Pancreas (tissue), 10 donors: ENCODE results near the gene NSD2. TPM values are rescaled to one million over a fixed set of nuclear protein-coding genes. Genes with fewer than 3 reads are reported as not detected.

Experiments
- ATAC-seq, 4 donors: fragments of 200-7000 bp; cut with Tn5 transposase; one replicate each; pipeline versions ENCODE4 v1.8.0 to v1.9.1; 2020; ENCODE audit warnings: mild to moderate bottlenecking in 4 of 4, moderate library complexity in 4 of 4
- DNase-seq, 6 donors: peaks; one replicate each; pipeline ENCODE4 v3.0.0-alpha.2; 2020
- FAIRE-seq: peaks from 2 replicates; lab custom pipeline; 2012; peaks lifted over from hg19 to GRCh38; lab: Jason Lieb, UNC
- H3K27ac ChIP-seq, 4 donors: fragments of 200-600 bp; sonication (generic); 1 replicate in 3 of 4; 2 replicates in 1 of 4; pipeline versions ENCODE4 v1.5.0 to v1.8.0; 2020
- H3K27me3 ChIP-seq, 4 donors: fragments of 200-600 bp; one replicate each; pipeline ENCODE4 v1.8.0; 2021
- H3K36me3 ChIP-seq, 3 donors: fragments of 200-600 bp; sonication (generic) in 1 of 3; one replicate each; pipeline versions ENCODE4 v1.5.0 to v1.8.0; 2020 to 2021
- H3K4me1 ChIP-seq, 3 donors: fragments of 200-600 bp; one replicate each; pipeline ENCODE4 v1.8.0; 2021
- H3K4me3 ChIP-seq, 4 donors: fragments of 200-600 bp; sonication (generic) in 2 of 4; one replicate each; pipeline versions ENCODE4 v1.5.0 to v1.8.0; 2020 to 2021
- H3K9me3 ChIP-seq, 4 donors: fragments of 200-600 bp; one replicate each; pipeline ENCODE4 v1.8.0; 2021
- WGBS, 2 donors: extraction: QIAGEN DNeasy Blood & Tissue Kit; methylation state at CpG; one replicate each; pipeline ENCODE4 v1.1.7; 2013; 5-methylcytosine and 5-hydroxymethylcytosine counted together
- intact Hi-C, 3 donors: fragments of 100-400 bp; cut with DNase I; formaldehyde crosslinking; loops; one replicate each; pipeline versions ENCODE4 v1.11.1 to v1.14.2; 2022
- polyA plus RNA-seq, 2 donors: library from polyadenylated mRNA; stranded (reverse); fragments of 200-250 nt; gene quantifications; one replicate each; pipeline ENCODE4 v1.2.3, GENCODE V29; 2013
- total RNA-seq, 6 donors: library from RNA; stranded (reverse); fragmentation: NEBNext Ultra II Directional in 4 of 6; extraction: Animal tissue kit (Norgen Biotek cat#: 25700) in 4 of 6; gene quantifications; one replicate each; pipeline versions ENCODE4 v1.2.1 to v1.2.4, GENCODE V29; 2021 to 2023
- TF ChIP-seq, protein P1 (sequence below), 4 donors: fragments of 200-600 bp; sonication (generic) in 3 of 4; IDR thresholded peaks; one replicate each; pipeline versions ENCODE4 v1.5.0 to v1.8.0; 2021; ENCODE audit warnings: antibody characterized with exemption in 4 of 4
- donor health status: healthy with polysubstance abuse.
- donor health status: DM: no; HTN: no; CAD: no; lungs with moderate emphysema.
- donor health status: DM: no; HTN: no; CAD: no.
- donor health status: control.
- donor health status: control.
- donor health status: Bipolar disorder and iron deficiency.
- donor health status: DM: yes; HTN: yes; CAD: no.
- donor health status: DM: no; HTN: no; CAD: no.
- donor health status: DM: no; HTN: no; CAD: no.
- donor health status: DM: yes; HTN: yes; CAD: no.

The NSD2 gene
- total and polyA plus RNA-seq, 8 donors = 11.7 to 36.6 (median 22.4) TPM

DNA sequence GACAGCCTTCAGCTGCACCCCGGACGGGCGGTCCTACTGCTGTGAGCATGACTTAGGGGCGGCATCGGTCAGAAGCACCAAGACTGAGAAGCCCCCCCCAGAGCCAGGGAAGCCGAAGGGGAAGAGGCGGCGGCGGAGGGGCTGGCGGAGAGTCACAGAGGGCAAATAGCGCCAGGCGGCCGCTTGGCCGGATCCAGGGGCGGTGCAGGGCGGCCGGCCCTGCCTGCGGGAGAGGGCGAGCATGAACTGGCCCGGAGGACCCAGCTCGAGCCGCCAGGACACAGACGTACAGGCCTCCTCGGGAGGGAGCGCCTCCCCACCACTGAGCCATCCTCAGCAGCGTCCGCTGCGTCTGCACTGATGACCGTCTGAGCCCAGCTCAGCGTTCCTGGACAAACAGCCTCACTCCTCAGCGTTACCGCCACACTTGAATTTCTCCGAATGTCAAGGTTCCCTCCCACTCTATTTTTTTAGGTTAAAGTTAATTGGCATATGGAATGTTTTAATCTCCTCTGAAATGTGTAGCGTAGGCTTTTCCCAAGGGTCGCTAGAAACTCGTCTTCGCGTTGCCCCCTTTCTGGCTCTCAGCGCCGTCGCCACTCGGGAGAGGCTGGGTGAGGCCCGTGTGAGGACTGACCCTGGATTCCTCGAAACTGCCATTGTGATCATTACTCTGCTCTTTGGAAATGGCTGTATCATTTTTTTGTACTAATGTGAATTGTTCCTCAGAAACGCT, 107.7 kb downstream of the NSD2 start:
- DNase-seq (no peak), FAIRE-seq (no peak), ATAC-seq (no peak)
- H3K27ac ChIP-seq = no peak overlapping the region
- H3K4me3 ChIP-seq = no peak overlapping the region
- H3K4me1 ChIP-seq = no peaks in the 10 kb centered on the region
- TF ChIP-seq, protein P1, sequence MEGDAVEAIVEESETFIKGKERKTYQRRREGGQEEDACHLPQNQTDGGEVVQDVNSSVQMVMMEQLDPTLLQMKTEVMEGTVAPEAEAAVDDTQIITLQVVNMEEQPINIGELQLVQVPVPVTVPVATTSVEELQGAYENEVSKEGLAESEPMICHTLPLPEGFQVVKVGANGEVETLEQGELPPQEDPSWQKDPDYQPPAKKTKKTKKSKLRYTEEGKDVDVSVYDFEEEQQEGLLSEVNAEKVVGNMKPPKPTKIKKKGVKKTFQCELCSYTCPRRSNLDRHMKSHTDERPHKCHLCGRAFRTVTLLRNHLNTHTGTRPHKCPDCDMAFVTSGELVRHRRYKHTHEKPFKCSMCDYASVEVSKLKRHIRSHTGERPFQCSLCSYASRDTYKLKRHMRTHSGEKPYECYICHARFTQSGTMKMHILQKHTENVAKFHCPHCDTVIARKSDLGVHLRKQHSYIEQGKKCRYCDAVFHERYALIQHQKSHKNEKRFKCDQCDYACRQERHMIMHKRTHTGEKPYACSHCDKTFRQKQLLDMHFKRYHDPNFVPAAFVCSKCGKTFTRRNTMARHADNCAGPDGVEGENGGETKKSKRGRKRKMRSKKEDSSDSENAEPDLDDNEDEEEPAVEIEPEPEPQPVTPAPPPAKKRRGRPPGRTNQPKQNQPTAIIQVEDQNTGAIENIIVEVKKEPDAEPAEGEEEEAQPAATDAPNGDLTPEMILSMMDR (IDR thresholded peaks at IDR 0.05) = no peak
- 93 to 95% methylated on average over 42 to 45 of the region's 45 CpGs for WGBS, 2 donors
- H3K27me3 ChIP-seq = no peaks in the 10 kb centered on the region
- intact Hi-C loops = no loop called here
- H3K9me3 ChIP-seq = no peaks in the 10 kb centered on the region
- H3K36me3 ChIP-seq = peaks cover 3 to 44% (median 10%) of the 10 kb centered on the region in 3 donors

DNA sequence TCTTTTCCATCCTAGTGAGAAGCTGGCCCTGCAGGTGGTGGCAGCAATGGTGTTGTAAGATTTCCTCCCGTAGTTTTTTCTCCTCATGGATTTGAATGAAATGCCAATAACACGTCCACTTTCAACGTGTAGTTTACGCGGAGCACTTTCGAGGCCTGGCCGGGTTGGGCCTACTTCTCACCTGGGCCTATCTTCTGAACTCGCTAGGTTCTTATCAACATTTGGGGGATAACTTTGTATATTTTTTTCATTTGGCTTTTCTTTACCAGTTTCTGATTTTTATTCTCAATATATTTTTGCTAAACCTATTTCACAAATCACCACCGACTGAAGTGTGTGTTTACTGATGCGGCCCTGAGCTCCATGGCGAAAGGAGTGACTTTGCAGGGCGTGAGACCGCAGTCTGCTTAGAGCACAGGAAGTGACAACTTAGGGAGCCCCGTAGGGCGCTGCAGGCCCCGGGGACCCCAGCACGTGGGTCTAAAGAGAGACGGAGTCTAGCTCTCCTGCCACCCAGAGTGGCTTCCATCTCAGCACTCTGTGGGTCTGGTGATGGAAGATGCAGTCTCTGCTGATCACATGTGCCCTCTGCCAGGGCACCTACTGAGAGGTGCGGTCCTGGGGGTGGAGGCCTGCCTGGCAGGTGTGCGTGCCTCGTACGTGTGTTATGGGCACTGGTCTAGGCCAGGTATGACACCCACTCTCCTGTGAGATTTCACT, 108.4 kb downstream of the NSD2 start:
- Histone ChIP-seq H3K27ac (no peak overlapping the region), H3K36me3 (peaks cover 8 to 52% (median 13%) of the 10 kb centered on the region in 3 donors), H3K9me3 (no peaks in the 10 kb centered on the region), H3K27me3 (no peaks in the 10 kb centered on the region), H3K4me3 (no peak overlapping the region), H3K4me1 (no peaks in the 10 kb centered on the region)
- 88 to 91% methylated on average over 22 of the region's 22 CpGs for WGBS, 2 donors
- TF ChIP-seq, protein P1 (IDR thresholded peaks at IDR 0.05) = no peak
- ATAC-seq (no peak), DNase-seq (no peak), FAIRE-seq (no peak)
- intact Hi-C loops = no loop called here

DNA sequence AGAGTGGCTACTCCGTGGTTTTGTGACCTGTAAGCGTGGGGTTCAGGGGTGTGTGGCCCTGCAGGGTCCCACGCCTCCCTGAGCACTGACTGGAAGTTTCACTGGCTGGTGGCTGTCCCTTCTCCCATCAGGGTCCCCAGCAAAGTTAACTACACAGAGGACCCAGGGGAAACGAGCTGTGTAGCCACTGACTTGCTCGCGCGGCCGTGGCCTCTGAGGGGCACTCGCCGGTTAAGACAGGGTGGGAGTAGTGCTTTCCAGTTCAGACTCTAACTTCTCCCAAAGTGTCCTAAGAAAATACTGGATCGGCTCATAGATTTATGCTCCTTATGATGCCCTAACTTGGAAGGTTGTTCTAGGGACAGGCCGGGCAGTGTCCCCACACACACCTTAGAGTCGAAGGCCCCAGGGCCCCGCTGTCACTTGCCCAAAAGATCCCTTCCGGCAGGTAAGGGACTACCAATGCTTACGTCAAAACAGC, 109.4 kb downstream of the NSD2 start:
- Histone ChIP-seq H3K27me3 (no peaks in the 10 kb centered on the region), H3K27ac (no peak overlapping the region), H3K36me3 (peaks cover 8 to 57% (median 21%) of the 10 kb centered on the region in 3 donors), H3K4me1 (no peaks in the 10 kb centered on the region), H3K9me3 (no peaks in the 10 kb centered on the region), H3K4me3 (no peak overlapping the region)
- no peak for ATAC-seq
- no peak for FAIRE-seq
- WGBS, 2 donors = 94 to 95% methylated on average over 16 of the region's 16 CpGs
- DNase-seq = no peak
- TF ChIP-seq, protein P1 (IDR thresholded peaks at IDR 0.05) = no peak
- intact Hi-C loops = no loop called here

DNA sequence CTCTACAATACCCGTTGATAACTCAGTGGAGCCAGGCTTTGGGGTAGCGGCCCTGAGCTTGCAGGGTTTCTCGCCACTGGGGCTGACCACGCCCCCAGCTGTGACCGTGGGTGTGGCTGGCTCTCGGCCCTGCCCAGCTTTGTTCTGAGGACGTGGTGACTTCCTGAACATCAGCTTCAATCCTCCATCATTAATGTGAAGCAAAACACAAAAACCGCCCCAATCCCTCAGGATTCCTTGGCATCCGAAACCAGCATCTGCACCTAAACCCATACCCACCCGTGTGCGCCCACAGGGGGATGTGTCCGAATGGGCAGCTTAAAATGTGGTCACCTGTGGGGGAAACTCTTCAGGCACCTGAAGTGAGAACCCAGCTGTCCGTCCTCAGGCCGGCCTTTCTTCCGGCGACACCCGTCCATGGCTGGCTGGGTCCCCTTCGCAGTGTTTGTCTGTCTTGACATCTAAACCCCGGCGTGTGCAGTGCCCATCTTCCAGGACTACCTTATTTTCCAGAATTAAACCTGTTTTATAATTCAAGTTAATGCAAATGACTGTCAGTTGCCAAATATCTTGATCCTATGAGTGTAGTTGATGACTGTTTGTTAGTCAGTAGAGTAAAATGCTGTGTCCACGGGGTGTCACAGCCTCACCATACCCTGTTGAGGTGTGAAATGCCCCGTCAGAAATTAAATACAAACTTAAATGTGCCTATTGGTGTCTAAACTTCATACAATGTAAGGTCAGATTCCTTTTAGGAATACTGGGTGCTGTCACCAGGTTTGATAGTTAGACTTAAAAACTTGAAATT, 110.3 kb downstream of the NSD2 start:
- ATAC-seq (peak in 2 of 4 donors; percentile 35 to 51), FAIRE-seq (no peak), DNase-seq (no peak)
- no peaks in the 10 kb centered on the region for H3K4me1 ChIP-seq
- TF ChIP-seq, protein P1 (IDR thresholded peaks at IDR 0.05) = no peak
- H3K27ac ChIP-seq = no peak overlapping the region
- H3K9me3 ChIP-seq = no peaks in the 10 kb centered on the region
- intact Hi-C loops = no loop called here
- H3K36me3 ChIP-seq = peaks cover 8 to 59% (median 30%) of the 10 kb centered on the region in 3 donors
- H3K27me3 ChIP-seq = no peaks in the 10 kb centered on the region
- no peak overlapping the region for H3K4me3 ChIP-seq
- 85 to 87% methylated on average over 22 of the region's 22 CpGs for WGBS, 2 donors
